OCI-LY7 (cell line): ENCODE measurements around the gene UBE3B. TPM values are rescaled to one million over a fixed set of nuclear protein-coding genes. Genes with fewer than 3 reads are reported as not detected.

Experiments used
- BruUV-seq: library from RNA; stranded (reverse); fragments of 400-500 nt; replicated peaks from 2 replicates; lab custom pipeline; 2021; lab: Mats Ljungman, UMichigan
- CTCF ChIA-PET: fragments of 300-600 bp; sonication (Branson Sonifier 250); formaldehyde crosslinking; loops from one replicate; lab custom pipeline; 2022; ENCODE audit warnings: antibody characterized with exemption; ENCODE audit not compliant: unreplicated experiment; lab: Charles Lee
- POLR2A ChIA-PET: fragments of 300-600 bp; sonication (Branson Sonifier 250); formaldehyde crosslinking; loops from one replicate; lab custom pipeline; 2022; ENCODE audit warnings: antibody characterized with exemption; lab: Charles Lee
- DNase-seq: peaks from one replicate; pipeline ENCODE4 v3.0.0-alpha.2; 2015; ENCODE audit warnings: low spot score
- H2AFZ ChIP-seq: fragments of 200-600 bp; sonication (generic), shearing (Covaris generic); 2 replicates; pipeline ENCODE4 v1.6.1; 2014; ENCODE audit warnings: mild to moderate bottlenecking, antibody characterized with exemption, low read length, moderate library complexity
- H3K27ac ChIP-seq: fragments of 200-600 bp; sonication (generic); 2 replicates; pipeline ENCODE4 v1.5.1; 2014; ENCODE audit warnings: mixed run types, low read depth, mild to moderate bottlenecking, moderate library complexity, low read length, inconsistent platforms; ENCODE audit not compliant: poor library complexity, severe bottlenecking
- H3K36me3 ChIP-seq: fragments of 200-600 bp; sonication (generic); 2 replicates; pipeline ENCODE4 v1.6.1; 2014; ENCODE audit warnings: mild to moderate bottlenecking, antibody characterized with exemption, low read length, moderate library complexity, mixed read lengths; ENCODE audit not compliant: insufficient read depth
- H3K4me1 ChIP-seq: fragments of 200-600 bp; sonication (generic); 2 replicates; pipeline ENCODE4 v1.5.1; 2014; ENCODE audit warnings: mild to moderate bottlenecking, low read length; ENCODE audit not compliant: insufficient read depth, poor library complexity, severe bottlenecking
- H3K4me2 ChIP-seq: fragments of 200-600 bp; sonication (generic); 2 replicates; pipeline ENCODE4 v1.6.1; 2014; ENCODE audit warnings: mild to moderate bottlenecking, low read length
- H3K4me3 ChIP-seq: fragments of 200-600 bp; sonication (generic); 2 replicates; pipeline ENCODE4 v1.5.1; 2014; ENCODE audit warnings: mild to moderate bottlenecking, low read depth, low read length; ENCODE audit not compliant: poor library complexity, severe bottlenecking
- H3K79me2 ChIP-seq: fragments of 200-600 bp; sonication (generic); 2 replicates; pipeline ENCODE4 v1.6.1; 2016; ENCODE audit warnings: low read depth, mild to moderate bottlenecking, low read length, moderate library complexity, mixed read lengths; ENCODE audit not compliant: insufficient read depth
- H3K9me2 ChIP-seq: fragments of 200-600 bp; sonication (generic); 2 replicates; pipeline ENCODE4 v1.6.1; 2016; ENCODE audit warnings: mild to moderate bottlenecking, low read length, mixed read lengths; ENCODE audit not compliant: insufficient read depth
- H3K9me3 ChIP-seq: fragments of 200-600 bp; sonication (generic); 2 replicates; pipeline ENCODE4 v1.6.1; 2014; ENCODE audit warnings: mild to moderate bottlenecking, mixed run types, low read length, mixed read lengths
- H4K20me1 ChIP-seq: fragments of 200-600 bp; sonication (generic); 2 replicates; pipeline ENCODE4 v1.6.1; 2014; ENCODE audit warnings: mild to moderate bottlenecking, antibody characterized with exemption, low read length, moderate library complexity, mixed read lengths; ENCODE audit not compliant: insufficient read depth
- CTCF ChIP-seq: fragments of 200-600 bp; sonication (generic); conservative IDR thresholded peaks from 2 replicates; pipeline ENCODE4 v1.5.1; 2014; ENCODE audit warnings: mild to moderate bottlenecking, antibody characterized with exemption, low read length, moderate library complexity, mixed read lengths
- EZH2phosphoT487 ChIP-seq: fragments of 200-600 bp; sonication (generic); IDR thresholded peaks from 2 replicates; pipeline ENCODE4 v1.6.1; 2018; ENCODE audit warnings: low read depth, borderline replicate concordance, mild to moderate bottlenecking, mixed run types, antibody characterized with exemption, low read length, moderate library complexity, mixed read lengths
- intact Hi-C: fragments of 100-400 bp; cut with micrococcal nuclease; formaldehyde crosslinking; loops from one replicate; pipeline ENCODE4 v1.10.0; 2022; ENCODE audit not compliant: unreplicated experiment
- total RNA-seq, 2 experiments: library from RNA; depleted of rRNA in 1 of 2; stranded (reverse); fragments of >200 nt in 1 of 2; shearing (Covaris generic) in 1 of 2; gene quantifications; 2 replicates each; pipeline ENCODE4 v1.2.3, GENCODE V29; 2014 to 2022

Gene UBE3B
- total RNA-seq, 2 experiments from 2014 or later = 27.8 to 32.6 TPM

- no peak for DNase-seq
- H3K4me1 ChIP-seq = no peaks in the 10 kb centered on the region
- H3K36me3 ChIP-seq = no peaks in the 10 kb centered on the region
- H2AFZ ChIP-seq = no peak overlapping the region
- ChIA-PET CTCF (no interaction called here), POLR2A (no interaction called here)
- H3K9me3 ChIP-seq = no peaks in the 10 kb centered on the region
- H3K4me2 ChIP-seq = no peak overlapping the region
- intact Hi-C loops = no loop called here
- no peaks in the 10 kb centered on the region for H3K9me2 ChIP-seq
- H3K4me3 ChIP-seq = no peak overlapping the region
- no peaks in the 10 kb centered on the region for H4K20me1 ChIP-seq
- no TSS peak for BruUV-seq
- H3K27ac ChIP-seq = no peak overlapping the region
- H3K79me2 ChIP-seq = no peaks in the 10 kb centered on the region
- TF ChIP-seq EZH2phosphoT487 = no peak
- TF ChIP-seq CTCF = no peak
Measured at GRCh38 chr12:109531411-109531810, 54.0 kb downstream of the UBE3B start.

GRCh38 chr12:109532721-109533486 is 55.5 kb downstream of the UBE3B start:
- Histone ChIP-seq H3K4me1 (no peaks in the 10 kb centered on the region), H2AFZ (no peak overlapping the region), H3K27ac (no peak overlapping the region), H3K36me3 (no peaks in the 10 kb centered on the region), H3K9me3 (no peaks in the 10 kb centered on the region), H4K20me1 (no peaks in the 10 kb centered on the region), H3K4me2 (no peak overlapping the region), H3K4me3 (no peak overlapping the region), H3K9me2 (no peaks in the 10 kb centered on the region), H3K79me2 (no peaks in the 10 kb centered on the region)
- CTCF ChIA-PET = no interaction called here
- TF ChIP-seq CTCF (no peak), EZH2phosphoT487 (no peak)
- no peak for DNase-seq
- BruUV-seq = no TSS peak
- POLR2A ChIA-PET = no interaction called here
- intact Hi-C loops = no loop called here

- Histone ChIP-seq H4K20me1 (no peaks in the 10 kb centered on the region), H3K27ac (no peak overlapping the region), H3K9me2 (no peaks in the 10 kb centered on the region), H3K79me2 (no peaks in the 10 kb centered on the region), H3K4me2 (no peak overlapping the region), H3K9me3 (no peaks in the 10 kb centered on the region), H3K36me3 (no peaks in the 10 kb centered on the region), H3K4me1 (no peaks in the 10 kb centered on the region), H3K4me3 (no peak overlapping the region), H2AFZ (no peak overlapping the region)
- DNase-seq = no peak
- no TSS peak for BruUV-seq
- ChIA-PET POLR2A (no interaction called here), CTCF (no interaction called here)
- no peak for TF ChIP-seq CTCF
- no peak for TF ChIP-seq EZH2phosphoT487
- intact Hi-C loops = no loop called here
Measured at GRCh38 chr12:109533487-109533740, 56.0 kb downstream of the UBE3B start.
